Ascending aorta (tissue), 2 donors: ENCODE data around the gene LYST. TPM values are rescaled to one million over a fixed set of nuclear protein-coding genes. Genes with fewer than 3 reads are reported as not detected.

Experiments used
- DNase-seq, 2 donors: peaks; one replicate each; pipeline ENCODE4 v3.0.0-alpha.2; 2019; ENCODE audit warnings: low spot score in 2 of 2
- H3K27ac ChIP-seq, 2 donors: fragments of 200-600 bp; sonication (generic); one replicate each; pipeline ENCODE4 v1.5.1; 2016 to 2017; ENCODE audit warnings: mild to moderate bottlenecking in 1 of 2
- H3K27me3 ChIP-seq: fragments of 200-600 bp; sonication (generic); one replicate; pipeline ENCODE4 v1.5.1; 2017
- H3K36me3 ChIP-seq, 2 donors: fragments of 200-600 bp; sonication (generic); one replicate each; pipeline ENCODE4 v1.5.1; 2016
- H3K4me1 ChIP-seq, 2 donors: fragments of 200-600 bp; sonication (generic); one replicate each; pipeline ENCODE4 v1.5.1; 2016 to 2017; ENCODE audit warnings: mild to moderate bottlenecking in 1 of 2
- H3K4me3 ChIP-seq, 2 donors: fragments of 200-600 bp; sonication (generic); one replicate each; pipeline ENCODE4 v1.5.1; 2016 to 2017; ENCODE audit warnings: mild to moderate bottlenecking in 1 of 2
- H3K9me3 ChIP-seq, 2 donors: fragments of 200-600 bp; sonication (generic); one replicate each; pipeline ENCODE4 v1.5.1; 2016
- CTCF ChIP-seq, 3 experiments: fragments of 200-600 bp in 2 of 3; fragments of 450-650 bp in 1 of 3; sonication (generic) in 2 of 3; IDR thresholded peaks; one replicate each; pipeline ENCODE4 v1.5.1; 2016 to 2019; ENCODE audit warnings: antibody characterized with exemption in 3 of 3, mild to moderate bottlenecking in 1 of 3, moderate library complexity in 1 of 3
- intact Hi-C: fragments of 100-400 bp; cut with DNase I; formaldehyde crosslinking; loops from one replicate; pipeline ENCODE4 v1.15.1; 2023
- total RNA-seq: library from RNA; depleted of rRNA; stranded (reverse); fragments of >200 nt; gene quantifications from one replicate; pipeline ENCODE4 v1.1.0, GENCODE V29; 2016

The LYST gene
- total RNA-seq, 1 donor from 2014 or later, result 169 TPM

DNA sequence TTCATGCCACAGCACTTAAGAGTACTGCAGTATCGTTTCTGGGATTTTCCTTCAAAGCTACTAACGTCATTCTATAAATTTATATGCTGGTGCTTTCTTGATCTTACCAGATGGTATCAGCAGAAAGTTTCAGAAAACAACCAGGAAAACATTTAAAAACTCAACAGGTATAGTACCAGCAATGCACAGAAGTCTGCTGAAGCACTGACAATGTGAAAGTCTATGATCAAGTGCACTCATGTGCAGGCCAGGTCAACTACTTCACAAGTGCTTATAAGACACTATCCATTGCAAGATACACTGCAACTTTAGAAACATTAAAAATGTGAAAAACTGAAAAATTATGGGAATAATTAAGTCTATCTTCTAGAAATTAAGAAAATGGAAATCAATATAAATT lies 34.7 kb downstream of the LYST start:
- H3K4me3 ChIP-seq, result no peak overlapping the region
- no peaks in the 10 kb centered on the region for H3K4me1 ChIP-seq
- DNase-seq, result no peak
- no peak overlapping the region for H3K27ac ChIP-seq
- intact Hi-C loops, result no loop called here
- no peaks in the 10 kb centered on the region for H3K27me3 ChIP-seq
- H3K9me3 ChIP-seq, result no peaks in the 10 kb centered on the region
- TF ChIP-seq CTCF (IDR thresholded peaks at IDR 0.05), result no peak
- H3K36me3 ChIP-seq, result peaks cover 0 to 3% of the 10 kb centered on the region in 2 donors

GRCh38 chr1:235831148-235831547 lies 35.6 kb downstream of the LYST start:
- intact Hi-C loops, result no loop called here
- H3K4me3 ChIP-seq, result no peak overlapping the region
- peaks cover 0 to 3% of the 10 kb centered on the region in 2 donors for H3K36me3 ChIP-seq
- H3K9me3 ChIP-seq, result no peaks in the 10 kb centered on the region
- no peaks in the 10 kb centered on the region for H3K27me3 ChIP-seq
- TF ChIP-seq CTCF (IDR thresholded peaks at IDR 0.05), result no peak
- no peaks in the 10 kb centered on the region for H3K4me1 ChIP-seq
- no peak overlapping the region for H3K27ac ChIP-seq
- no peak for DNase-seq

- DNase-seq, result no peak
- no peak overlapping the region for H3K27ac ChIP-seq
- H3K4me1 ChIP-seq, result no peaks in the 10 kb centered on the region
- intact Hi-C loops, result no loop called here
- no peaks in the 10 kb centered on the region for H3K9me3 ChIP-seq
- no peaks in the 10 kb centered on the region for H3K27me3 ChIP-seq
- peaks cover 0 to 3% of the 10 kb centered on the region in 2 donors for H3K36me3 ChIP-seq
- H3K4me3 ChIP-seq, result no peak overlapping the region
- TF ChIP-seq CTCF (IDR thresholded peaks at IDR 0.05), result no peak
Observed at GRCh38 chr1:235826102-235826854, 40.4 kb downstream of the LYST start.

- intact Hi-C loops, result no loop called here
- Histone ChIP-seq H3K9me3 (no peaks in the 10 kb centered on the region), H3K36me3 (peaks cover 0 to 3% of the 10 kb centered on the region in 2 donors), H3K4me1 (no peaks in the 10 kb centered on the region), H3K27ac (no peak overlapping the region), H3K27me3 (no peaks in the 10 kb centered on the region), H3K4me3 (no peak overlapping the region)
- TF ChIP-seq CTCF (IDR thresholded peaks at IDR 0.05), result no peak
- no peak for DNase-seq
Observed at GRCh38 chr1:235825229-235825628, 41.5 kb downstream of the LYST start.

GRCh38 chr1:235823684-235824083 lies 43.0 kb downstream of the LYST start:
- no peak for TF ChIP-seq CTCF (IDR thresholded peaks at IDR 0.05)
- H3K9me3 ChIP-seq, result no peaks in the 10 kb centered on the region
- H3K4me3 ChIP-seq, result no peak overlapping the region
- intact Hi-C loops, result no loop called here
- no peaks in the 10 kb centered on the region for H3K4me1 ChIP-seq
- no peak for DNase-seq
- H3K36me3 ChIP-seq, result peaks cover 0 to 3% of the 10 kb centered on the region in 2 donors
- H3K27me3 ChIP-seq, result no peaks in the 10 kb centered on the region
- no peak overlapping the region for H3K27ac ChIP-seq
